Hindlimb muscle (tissue), 1 donor: ENCODE results near the gene TPCN1. TPM values are rescaled to one million over a fixed set of nuclear protein-coding genes. Genes with fewer than 3 reads are reported as not detected.

Experiments
- DNase-seq: peaks from one replicate; pipeline ENCODE4 v3.0.0-alpha.2; 2013
- polyA plus RNA-seq: library from polyadenylated mRNA; unstranded; fragments of 120-200 nt; gene quantifications from one replicate; pipeline ENCODE4 v1.2.1, GENCODE V29; 2013; ENCODE audit not compliant: insufficient read length

TPCN1 gene
- polyA plus RNA-seq, 1 donor: 48.2 TPM

DNA sequence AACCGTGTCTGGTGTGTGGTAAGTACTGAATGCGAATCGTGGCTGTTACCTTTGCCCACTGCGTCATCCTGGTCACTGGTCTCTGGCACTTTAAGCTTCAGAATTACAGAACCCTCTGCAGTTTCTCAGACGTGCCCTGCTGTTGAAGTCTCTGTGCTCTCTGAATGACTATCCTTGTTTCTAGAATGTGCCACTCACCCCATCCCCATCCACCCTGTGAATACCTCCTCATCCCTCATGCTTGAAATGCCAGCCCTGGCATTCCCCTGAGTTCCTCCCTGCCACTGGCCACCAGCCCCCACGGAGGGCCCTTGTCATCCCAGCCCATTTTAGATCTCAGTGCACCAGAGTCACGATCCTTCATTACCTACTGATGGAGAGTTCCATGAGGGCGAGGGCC is 21.3 kb downstream of the TPCN1 start:
- DNase-seq: no peak

DNA sequence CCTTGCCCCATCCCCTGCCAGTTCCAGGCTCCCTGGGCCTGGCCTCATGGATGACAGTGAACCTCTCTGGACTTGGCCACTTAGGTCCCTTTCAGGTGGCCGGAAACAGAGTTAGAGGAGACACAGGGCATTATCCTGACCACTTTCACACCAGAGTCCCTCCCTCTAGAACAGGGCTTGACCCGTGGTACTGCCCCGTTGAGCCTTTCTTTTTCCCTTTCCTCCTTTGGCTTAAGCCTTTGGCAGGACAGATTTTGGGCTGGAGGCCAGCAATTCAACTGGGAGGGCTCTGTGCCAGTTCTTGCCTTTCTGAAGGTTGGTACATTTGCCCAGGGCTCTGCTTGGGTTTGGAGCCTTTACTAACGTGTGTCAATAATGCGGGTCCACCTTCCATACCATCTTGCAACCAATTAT is 22.8 kb downstream of the TPCN1 start:
- DNase-seq: no peak

DNA sequence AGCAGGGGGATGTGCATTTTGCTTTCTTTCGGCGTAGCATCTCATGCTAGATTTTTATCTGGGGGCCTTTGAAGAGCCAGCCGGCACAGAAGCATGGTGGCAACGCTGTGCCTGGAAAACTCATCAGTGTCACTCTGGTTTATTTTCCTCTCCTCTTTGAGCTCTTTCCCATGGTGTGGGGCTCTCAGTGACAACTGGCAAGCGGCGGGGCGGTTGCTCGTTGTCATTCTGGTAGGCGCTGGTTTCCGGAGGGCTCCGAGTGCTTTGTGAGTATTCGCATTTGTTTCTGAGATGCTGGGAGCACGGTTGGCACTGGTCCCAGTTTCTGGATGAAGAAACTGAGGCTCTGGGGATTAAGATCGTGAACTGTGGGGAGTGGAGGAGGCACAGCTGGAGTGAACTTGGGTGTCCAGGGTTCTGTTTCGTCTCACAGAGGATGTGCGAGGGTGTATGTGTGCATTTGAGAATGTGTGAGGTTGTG is 23.3 kb downstream of the TPCN1 start:
- no peak for DNase-seq

DNA sequence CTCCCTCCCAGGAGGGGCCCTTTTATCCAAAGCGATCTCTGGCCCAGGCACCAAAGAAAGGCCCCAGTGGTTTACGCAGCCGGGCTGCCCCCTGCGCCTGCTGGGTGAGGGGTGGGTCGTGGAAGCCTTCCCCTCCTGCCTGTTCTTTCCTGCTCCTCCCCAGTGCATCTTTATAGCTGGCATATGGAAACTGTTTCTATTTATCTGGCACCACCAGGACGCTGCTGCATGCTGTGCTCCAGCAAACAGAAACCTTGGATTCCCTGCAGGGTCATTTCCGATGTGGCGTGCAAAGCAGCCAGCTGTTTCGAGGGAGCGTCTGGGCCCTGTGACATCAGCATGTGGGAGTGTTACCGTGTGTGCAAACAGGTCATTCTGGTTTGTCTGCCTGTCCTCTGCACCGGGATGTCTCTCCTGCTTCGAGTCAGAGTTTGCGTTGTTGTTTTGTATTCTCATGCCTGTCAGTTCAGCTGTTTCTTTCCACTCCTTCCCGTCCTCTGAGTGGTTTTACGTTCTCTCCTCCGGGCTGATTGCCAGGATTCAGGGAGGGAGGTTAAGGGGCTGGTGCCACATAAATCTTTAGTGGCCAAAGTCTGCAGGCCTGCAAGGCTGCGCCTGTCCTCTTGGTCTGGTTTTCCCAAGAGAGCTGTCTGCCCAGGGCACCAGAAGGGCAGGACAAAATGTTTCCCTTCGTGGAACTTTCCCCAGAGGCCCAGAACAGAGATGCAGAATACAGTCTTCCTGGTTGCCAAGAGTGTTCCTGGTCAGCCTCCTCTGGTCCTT is 24.6 kb downstream of the TPCN1 start:
- peak; percentile 74 for DNase-seq

DNA sequence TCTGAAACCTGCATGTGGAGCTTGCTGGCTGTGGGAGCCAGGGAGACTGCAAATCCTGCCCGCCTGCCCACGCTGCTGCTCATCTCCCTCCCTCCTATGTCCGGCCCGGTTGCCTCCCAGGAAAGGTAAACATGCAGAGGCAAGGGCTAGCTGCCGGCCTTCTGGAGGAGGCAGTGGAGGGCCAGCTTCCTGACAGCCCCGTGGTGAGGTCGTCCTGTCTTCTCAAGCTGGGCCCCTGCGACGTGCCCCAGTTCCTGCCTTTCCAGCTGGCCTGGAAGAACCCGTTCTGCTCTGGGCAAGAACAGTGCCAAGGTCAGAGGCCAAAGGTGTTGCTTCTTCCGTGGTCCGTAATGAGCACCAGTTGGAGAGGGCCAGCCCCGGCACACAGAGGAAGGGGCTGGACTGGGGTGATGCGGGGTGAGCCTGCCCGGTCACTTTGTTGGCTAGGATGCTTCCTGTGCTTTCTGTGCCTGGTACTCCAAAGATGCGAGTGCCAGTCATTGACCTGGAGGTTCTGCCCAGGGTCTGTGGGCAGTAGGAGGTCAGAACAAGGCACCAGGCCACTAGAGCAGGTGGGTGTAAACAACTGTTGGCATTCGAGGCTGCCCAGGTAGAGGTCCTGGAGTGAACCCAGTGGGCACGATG is 25.3 kb downstream of the TPCN1 start:
- no peak for DNase-seq

DNA sequence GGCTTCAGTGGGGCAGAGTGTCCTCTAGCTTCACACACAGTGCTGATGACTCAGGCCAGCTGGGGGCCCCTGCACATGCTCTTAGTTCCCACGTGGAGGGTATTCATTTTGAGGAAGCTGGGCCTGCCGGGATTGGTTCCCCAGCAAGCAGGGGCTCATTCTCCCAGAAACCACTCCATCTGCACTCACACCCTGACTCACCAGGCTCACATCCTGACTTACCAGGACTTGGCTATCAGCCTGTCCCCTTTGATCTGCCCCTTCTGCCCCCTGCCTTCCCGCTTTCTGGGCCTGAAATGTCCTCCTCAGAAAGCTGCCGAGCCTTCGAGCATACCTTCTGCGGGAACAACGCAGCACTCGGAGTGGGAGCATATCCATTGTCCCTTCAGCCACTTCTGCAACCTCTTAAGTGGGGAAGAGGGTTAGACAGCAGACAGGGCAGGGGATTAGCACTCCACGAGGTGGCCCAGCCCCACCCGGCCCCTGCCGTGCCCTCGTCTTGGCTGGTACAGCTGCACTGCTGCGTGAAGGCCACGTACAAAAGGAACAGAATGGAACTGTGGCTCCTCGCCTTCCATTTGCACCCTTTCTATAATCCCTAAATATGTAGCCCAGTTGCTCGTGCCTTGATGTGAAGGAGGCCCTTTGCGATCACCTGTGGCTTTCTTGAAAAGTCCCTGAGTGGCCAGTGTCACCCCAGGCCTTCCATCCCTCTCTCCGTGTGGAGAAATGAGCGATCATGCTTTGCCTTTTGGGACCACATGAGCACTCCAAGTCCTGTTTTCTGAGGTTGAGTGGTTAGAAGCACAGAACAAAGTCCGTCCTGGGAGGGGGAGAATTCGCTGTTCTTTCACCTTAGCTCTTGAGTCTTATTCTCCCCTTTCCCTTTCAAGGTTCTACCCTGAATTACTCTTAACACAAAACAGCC is 26.1 kb downstream of the TPCN1 start:
- no peak for DNase-seq

DNA sequence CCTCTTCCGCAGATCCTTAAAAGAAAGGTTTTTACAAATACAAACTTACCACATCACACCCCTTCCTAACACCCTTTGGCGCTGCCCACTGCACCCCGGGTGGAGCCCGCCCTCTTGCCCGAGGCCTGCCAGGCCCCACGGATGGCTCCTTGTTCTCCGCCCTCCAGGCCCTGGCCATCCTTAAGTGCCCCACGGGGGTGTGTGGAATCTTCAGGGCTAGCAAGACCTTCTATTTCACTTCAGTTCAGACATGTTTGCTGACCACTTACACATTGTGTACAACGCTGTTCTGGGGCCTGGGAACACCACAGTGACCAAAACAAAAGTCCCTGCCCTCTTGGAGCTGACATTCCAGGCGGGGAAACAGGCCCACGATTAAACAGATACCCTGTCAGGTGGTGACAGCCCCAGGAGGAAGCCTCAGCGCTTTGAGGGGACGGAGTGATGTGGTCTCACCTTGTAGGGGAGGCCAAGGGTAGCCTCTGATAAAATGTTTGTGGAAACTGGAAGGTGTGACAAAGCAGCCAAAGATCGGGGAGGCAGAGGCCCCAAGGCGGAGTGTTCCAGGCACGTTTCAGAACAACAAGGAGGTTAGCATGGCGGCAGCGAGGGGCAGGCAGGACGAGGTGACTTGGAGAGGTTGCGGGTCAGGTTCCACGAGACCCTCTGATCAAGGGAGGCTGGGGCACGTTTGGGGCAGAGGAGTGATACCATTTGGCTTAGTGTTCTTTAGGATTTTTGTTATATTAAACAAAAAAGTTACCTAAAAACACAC is 27.0 kb downstream of the TPCN1 start:
- DNase-seq: no peak

DNA sequence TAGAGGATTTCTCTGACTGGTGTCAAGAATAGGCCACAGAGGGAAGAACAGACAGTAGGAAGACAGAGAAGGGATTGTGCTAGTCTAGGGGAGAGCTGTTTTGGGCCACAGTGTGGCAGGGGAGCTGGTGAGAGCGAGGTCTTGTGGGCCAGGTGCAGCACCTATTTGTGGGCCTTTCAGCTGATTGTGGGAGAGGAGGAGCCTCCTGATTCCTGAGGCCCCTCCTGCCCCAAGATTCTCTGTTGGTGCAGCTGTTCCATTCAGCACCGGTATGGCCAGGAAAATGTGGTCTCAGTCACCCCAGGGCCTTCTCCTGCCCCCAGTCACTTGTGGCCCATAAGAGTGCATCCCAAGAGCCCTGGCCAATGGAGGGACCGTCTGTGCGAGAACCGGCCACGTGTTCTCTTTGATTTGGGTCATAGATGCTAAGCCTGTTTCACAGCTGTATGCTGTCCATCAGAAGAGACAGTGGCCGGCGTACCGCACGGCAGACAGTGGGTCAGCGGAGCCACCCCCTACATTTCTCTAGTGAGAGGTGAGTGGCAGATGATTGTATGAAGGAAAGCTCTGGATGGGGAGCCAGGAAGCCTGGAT is 27.7 kb downstream of the TPCN1 start:
- no peak for DNase-seq

DNA sequence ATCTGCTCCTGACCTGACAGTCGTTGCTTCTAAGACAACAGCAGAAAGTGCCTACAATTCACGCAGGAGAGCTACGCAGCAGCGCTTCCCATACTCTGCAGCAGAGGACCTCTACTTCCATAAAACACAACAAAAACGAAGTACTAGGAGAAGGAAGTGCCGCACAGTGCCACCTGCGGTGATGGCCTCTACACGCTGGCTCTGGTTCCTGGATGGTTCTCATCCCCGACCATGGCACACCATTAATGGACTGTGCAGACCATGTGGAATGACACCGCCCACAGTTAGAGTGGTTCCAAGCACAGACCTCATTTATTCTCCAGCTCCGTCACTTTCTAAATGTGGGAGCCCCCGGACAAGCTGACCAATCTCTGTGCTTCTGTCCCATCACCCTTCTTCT is 28.3 kb downstream of the TPCN1 start:
- DNase-seq: no peak

DNA sequence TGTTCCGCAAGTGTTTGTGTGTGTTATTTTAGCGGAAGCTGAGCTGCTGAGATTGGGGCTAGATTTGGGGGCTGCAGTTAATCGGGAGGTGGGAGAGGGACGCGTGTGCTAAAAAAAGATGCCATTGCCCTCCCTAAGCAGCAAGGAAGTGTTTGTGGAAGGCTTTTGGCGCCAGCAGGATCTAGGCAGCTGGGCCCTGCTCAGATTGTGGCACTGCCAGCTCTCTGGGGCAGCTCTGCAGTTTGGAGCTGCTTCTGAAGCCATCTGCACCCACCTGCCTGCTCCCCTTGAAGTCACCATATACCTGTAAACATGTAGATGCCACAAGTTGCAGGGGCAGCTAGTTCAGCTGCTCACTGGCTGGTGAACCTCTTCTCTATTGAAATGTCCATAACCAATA is 28.8 kb downstream of the TPCN1 start:
- DNase-seq: no peak

DNA sequence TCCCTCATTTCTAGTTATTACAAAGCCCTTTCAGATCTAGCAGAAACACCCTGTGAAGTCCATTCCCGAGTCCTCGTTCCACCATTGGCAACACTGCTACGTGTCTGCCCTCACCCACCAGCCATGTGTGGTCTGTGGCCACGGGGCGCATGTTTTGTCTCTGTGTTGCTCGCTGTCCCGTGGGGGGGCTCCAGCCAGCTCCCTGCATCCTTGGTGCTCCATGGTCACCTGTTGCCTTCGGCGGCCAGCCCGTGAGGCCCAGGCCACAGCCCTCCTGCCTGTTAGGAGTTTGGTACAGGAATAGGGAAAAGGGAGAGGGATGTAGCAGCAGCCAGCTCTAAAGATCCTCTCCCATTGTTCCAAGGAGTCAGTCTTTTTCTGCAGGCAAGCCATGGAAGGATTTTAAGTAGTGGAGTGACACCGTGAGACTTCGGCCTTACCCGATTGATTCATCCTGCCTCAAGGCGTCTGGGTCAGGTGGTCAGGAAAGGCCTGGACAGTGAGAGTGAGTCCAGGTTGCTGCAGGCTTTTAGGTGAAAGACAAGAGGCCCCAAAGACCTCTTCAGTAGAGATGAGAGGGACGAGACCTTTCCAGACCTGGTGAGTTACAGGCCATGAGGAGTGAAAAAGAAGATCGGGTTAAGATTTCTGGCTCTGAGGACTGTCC is 30.3 kb downstream of the TPCN1 start:
- DNase-seq: no peak

DNA sequence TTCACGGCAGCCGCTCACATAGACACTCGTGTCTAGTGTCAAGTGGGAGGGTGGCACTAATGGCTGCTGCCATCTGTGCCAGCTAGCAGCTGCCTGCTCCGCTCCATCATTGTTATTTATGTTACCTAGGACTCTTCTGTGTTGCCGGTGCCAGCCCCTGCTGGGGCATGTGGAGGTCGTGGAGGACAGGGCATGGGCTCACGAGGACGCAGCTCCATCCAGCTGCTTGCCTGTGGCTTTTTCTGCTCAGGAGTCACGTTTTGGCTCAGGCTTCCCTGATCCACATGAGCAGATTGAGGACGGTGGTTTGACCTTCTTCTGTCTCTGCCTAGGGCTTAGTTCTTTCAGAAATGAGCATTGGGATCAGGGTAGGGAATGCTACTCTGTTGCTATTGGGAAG is 31.2 kb downstream of the TPCN1 start:
- DNase-seq: no peak

DNA sequence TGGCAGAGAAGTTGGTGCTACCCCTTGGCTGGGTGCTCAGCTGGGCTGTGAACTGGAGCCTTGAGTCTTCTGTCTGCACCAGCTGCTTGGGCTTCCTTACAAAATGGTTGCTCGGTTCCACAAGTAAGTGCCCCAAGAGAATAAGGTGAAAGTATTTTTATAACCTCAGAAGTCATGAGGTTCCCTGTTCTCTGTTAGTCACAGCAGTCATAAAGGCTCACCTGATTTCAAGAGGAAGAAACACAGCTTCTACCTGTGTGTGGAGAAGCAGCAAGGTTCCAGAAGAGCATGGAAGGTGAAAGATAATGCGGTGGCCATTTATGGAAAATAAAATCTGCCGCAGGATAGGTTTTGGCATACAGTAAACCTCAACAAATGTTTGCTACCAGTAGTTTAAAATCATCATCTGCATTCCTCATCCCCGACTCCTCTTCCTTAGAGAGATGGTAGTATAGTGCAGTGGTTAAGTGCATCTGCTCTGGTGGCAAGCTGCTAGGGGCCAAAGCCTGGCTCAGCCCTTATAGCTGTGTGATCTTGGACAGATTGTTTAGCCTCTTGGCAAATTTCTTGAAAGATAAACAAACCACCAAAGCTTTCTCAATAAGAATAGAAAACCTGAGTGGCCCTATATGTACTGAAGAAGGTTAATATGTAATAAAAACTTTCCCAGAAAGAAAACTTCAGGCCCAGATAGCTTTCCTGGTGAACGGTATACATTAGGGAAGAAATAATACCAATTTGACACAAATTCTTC is 32.4 kb downstream of the TPCN1 start:
- DNase-seq: no peak

DNA sequence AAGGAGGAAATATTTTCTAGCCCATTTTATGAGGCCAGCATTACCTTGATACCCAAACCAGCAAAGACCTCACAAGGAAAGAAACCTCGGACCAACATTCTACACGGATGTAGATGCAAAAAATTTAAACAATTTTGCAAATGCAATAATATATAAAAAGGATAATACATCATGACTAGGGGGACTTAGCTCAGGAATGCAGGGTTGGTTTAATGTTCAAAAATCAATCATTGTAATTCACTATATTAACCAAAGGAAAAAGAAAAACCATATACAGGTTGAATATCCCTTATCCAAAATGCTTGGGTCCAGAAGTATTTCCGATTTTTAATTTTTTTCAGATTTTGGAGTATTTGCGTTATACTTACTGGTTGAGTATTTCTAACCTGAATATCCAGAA is 33.0 kb downstream of the TPCN1 start:
- DNase-seq: no peak

DNA sequence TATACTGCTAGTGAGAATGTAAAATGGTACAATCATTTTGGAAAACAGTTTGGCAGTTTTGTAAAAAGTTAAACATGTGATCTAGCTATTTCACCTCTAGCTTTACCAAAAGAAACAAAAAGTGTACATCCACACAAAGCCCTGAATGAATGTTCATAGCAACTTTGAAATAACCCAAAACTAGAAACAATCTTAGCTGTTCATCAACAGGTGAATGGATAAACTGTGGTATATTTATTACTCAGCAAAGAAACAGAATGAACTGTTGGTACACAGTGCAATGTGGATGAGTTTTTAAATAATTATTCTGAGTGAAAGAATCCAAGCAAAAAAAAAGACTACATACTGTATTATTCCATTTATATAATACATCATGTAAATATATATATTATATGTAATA is 36.3 kb downstream of the TPCN1 start:
- DNase-seq: no peak

DNA sequence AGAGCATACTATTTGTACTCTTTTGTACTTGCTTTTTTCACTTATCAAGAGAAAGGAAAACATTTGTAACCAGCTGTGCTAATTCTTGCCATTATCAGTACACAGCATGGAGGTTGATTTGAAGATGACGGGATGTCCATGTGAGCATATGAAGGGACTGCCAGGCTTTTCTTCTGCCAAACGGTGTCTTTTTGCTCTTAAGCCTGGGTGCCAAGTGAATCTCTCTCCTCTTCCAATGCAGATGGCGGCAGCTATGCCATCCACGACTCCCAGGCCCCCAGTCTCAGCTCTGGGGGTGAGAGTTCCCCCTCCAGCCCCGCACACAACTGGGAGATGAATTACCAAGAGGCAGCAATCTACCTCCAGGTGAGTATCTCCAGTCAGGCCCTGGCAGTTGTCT is 38.9 kb downstream of the TPCN1 start:
- DNase-seq: no peak

DNA sequence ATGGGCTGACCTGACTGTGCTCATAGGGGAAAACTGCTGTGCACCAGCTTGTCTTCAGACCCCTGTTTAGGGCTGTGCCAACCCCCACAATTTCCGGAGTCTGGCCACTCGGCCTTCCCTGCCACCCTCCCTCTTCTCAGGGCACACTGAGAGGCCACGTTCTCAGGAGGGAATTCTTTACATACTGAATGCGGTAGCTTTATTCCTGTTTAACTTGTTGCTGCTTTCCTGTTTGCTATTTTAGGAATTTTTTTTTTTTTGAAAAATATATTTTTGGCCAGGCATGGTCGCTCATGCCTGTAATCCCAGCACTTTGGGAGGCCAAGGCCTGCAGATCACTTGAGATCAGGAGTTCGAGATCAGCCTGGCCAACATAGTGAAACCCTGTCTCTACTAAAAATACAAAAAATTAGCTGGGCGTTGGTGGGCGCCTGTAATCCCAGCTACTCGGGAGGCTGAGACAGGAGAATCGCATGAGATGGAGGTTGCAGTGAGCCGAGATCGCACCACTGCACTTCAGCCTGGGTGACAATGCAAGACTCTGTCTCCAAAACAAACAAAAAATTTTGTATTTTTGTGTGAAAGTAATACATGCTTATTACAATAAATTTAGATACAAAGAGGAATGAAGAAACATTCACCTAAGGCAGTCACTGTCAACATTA is 39.5 kb downstream of the TPCN1 start:
- no peak for DNase-seq

DNA sequence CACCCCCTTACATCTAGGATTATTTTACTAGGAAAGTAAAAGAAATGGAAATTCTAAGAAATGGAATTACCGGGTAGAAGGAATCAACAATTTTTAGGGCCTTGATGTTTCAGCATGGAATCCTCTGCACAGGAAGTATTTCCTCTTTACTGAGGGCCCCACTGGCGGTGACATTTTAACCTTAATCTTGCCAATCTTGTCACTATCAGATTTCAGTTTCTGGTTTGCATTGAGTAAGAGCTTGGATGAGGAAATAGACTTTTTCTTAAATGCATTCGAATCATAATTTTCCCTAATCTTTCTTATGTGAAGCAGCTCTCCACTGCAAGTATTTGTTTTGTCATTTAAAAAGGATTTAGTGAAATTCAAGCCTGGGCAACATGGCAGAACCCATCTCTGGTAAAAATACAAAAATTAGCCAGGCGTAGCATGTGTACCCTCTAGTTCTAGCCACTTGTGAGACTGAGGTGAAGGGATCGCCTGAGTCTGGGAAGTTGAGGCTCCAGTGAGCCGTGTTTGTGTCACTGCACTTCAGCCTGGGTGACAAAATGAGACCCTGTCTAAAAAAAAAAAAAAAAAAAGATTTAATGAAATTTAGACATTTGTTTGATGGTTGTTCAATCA is 40.7 kb downstream of the TPCN1 start:
- DNase-seq: no peak

DNA sequence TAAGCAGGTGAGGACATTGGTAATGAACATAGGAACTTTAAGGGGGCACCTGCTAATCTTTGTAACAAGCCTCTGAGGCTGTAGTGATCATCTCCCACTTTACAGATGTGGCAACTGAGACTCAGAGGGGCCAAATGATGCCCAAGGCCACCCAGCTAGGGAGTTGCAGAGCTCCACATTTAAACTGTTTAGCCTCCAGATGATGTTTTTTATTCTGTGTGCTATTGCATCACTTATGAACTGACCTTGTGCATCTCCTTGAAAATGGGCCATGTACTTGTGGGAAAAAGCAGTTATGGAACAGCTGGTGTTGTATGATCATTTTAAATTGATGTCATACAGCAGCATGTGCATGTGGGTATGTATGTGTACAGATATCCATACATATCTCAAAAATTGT is 41.4 kb downstream of the TPCN1 start:
- DNase-seq: no peak
